GM11168 (cell line): Measurements from ENCODE around the gene FGF7.

Experiments
- in situ Hi-C: fragments of 300-500 bp; cut with MboI; formaldehyde crosslinking; loops from one replicate; pipeline ENCODE4 v1.12.0; 2022; ENCODE audit warnings: low sequenced_read_pairs; ENCODE audit not compliant: unreplicated experiment

FGF7 gene, protein sequence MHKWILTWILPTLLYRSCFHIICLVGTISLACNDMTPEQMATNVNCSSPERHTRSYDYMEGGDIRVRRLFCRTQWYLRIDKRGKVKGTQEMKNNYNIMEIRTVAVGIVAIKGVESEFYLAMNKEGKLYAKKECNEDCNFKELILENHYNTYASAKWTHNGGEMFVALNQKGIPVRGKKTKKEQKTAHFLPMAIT

DNA sequence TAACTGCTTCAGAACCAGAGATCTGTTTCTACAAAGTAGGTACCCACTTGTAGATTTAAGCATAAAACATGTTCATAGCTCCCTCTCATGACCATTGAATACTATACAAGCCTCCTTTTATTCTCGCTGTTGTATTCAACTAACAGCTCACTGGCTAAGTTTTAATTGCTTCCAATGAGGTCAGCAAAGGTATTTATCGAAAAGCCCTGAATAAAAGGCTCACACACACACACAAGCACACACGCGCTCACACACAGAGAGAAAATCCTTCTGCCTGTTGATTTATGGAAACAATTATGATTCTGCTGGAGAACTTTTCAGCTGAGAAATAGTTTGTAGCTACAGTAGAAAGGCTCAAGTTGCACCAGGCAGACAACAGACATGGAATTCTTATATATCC, at the start of gene FGF7:
Gene FGF7 (plus strand): TSS at position 222 of the 400 bp plus-strand sequence. CDS start 1,056 bp downstream, outside the sequence.
- in situ Hi-C loops, result loop anchor here (5.0 to 25.0 kb wide), 3 partner anchors 196 to 714 kb away; no protein-coding TSS in a partner anchor

DNA sequence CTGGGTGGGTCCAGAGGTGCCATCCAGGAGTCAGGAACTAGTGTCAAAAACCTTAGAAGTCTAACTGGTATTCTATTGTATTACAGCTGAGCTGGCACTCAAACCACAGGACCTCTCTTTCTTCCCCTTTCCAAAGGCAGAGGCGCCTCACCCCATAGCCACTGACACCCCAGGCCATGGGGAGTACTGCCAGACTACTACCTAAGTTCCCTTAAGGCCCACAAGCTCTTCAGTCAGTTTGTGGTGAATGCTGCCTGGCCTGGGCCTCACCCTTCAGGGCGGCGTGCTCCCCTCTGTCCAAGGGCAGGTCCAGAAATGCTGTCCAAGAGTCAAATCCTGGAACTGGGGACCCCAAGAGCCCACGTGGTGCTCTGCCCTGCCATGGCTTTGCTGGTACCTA, 43.0 kb upstream of the FGF7 start:
- in situ Hi-C loops, result no loop called here

DNA sequence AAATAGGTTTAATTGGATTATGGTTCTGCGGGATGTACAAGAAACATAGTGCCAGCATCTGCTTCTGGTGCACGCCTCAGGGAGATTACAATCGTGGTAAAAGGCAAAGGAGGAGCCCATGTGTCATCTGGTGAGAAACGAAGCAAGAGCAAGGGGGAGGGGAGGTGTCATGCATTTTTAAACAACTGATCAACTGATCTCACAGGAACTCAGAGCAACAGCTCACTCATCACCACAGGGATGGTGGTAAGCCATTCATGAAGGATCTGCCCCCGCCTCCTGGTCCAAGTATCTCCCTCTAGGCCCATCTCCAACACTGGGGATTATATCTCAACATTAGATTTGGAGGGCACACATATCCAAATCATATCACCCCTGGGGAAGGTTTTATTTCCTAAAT, 42.1 kb upstream of the FGF7 start:
- in situ Hi-C loops, result no loop called here

DNA sequence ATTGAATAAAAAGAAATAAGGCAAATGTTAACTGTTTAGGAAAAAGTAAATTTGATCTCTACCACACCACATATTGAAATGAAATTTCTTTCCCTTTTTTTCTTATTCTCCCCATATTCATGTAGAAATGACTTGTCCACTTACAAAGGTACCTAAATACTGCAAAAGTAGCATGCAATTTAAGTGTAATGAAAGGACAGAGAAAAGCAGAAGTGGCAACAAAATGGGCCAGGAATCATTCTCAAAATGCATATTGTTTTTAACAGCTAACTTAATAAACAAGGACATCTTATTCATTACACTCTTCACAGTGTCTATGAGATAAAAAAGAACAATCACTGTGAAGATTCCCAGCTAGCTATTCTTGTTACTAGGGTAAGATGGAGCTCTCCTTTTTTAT, 40.6 kb upstream of the FGF7 start:
- in situ Hi-C loops, result no loop called here

DNA sequence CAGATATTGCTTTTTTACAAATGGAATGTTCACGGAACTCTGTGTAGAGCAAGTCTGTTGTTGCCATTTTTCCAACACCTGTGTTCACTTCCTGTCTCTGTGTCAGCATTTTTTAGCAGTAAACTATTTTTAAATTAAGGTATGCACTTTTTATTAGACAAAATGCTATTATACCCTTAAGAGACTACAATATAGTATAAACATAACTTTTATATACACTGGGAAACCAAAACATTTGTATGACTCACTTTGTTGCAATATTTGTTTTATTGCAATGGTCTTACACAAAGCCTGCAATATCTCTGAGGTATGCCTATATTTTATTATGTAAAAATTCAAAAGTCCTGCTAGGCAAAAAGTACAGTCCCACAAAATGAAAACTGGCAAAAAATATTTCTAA, 39.8 kb upstream of the FGF7 start:
- in situ Hi-C loops, result no loop called here

- in situ Hi-C loops, result no loop called here
These were observed 35.6 kb upstream of the FGF7 start for GRCh38 chr15:49387471-49387870.

DNA sequence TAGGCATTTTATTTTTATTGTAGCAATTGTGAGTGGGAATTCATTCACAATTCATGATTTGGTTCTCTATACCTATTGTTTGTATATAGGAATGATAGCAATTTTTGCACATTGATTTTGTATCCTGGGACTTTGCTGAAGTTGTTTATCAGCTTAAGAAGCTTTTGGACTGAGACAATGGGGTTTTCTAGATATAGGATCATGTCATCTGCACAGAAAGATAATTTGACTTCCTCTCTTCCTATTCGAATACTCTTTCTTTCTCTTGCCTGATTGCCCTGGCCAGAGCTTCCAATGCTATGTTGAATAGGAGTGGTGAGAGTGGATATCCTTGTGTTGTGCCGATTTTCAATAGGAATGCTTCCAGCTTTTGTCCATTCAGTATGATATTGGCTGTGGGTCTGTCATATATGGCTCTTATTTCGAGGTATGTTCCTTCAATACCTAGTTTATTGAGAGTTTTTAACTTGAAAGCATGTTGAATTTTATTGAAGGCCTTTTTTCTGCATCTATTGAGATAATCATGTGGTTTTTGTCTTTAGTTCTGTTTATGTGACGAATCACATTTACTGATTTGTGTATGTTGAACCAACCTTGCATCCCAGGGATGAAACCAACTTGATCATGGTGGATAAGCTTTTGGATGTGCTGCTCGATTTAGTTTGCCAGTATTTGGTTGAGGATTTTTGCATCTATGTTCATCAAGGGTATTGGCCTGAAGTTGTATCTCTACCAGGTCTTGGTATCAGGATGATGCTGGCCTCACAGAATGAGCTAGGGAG, 20.3 kb upstream of the FGF7 start:
- in situ Hi-C loops, result loop anchor here (25.0 kb wide), 2 partner anchors 540 to 735 kb away; no protein-coding TSS in a partner anchor

- in situ Hi-C loops, result loop anchor here (25.0 kb wide), 2 partner anchors 544 to 731 kb away; no protein-coding TSS in a partner anchor
These were observed 16.5 kb upstream of the FGF7 start for GRCh38 chr15:49406352-49407118.

- in situ Hi-C loops, result loop anchor here (25.0 kb wide), 2 partner anchors 548 to 727 kb away; no protein-coding TSS in a partner anchor
These were observed 12.4 kb upstream of the FGF7 start for GRCh38 chr15:49410641-49411040.

DNA sequence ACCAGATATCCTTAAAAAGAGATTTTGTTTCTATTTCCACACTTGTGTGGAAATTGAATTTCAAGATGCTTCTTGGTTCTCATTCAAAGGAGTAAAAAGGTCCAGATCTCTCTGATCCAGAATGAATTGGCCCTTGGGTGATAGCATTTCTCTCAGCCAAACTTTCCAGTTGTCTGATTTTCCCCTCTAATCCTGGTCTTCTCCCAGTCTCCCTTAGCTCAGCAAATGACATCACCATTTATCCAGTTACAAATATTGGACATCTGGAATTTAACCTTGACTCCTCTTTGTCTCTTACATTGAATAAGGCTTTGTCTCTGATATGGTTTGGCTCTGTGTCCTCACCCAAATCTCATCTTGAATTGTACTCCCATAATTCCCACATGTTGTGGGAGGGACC, 10.2 kb upstream of the FGF7 start:
- in situ Hi-C loops, result loop anchor here (25.0 kb wide), 2 partner anchors 550 to 725 kb away; no protein-coding TSS in a partner anchor

GRCh38 chr15:49415149-49415548, 7.9 kb upstream of the FGF7 start:
- in situ Hi-C loops, result loop anchor here (25.0 kb wide), 2 partner anchors 553 to 722 kb away; no protein-coding TSS in a partner anchor

DNA sequence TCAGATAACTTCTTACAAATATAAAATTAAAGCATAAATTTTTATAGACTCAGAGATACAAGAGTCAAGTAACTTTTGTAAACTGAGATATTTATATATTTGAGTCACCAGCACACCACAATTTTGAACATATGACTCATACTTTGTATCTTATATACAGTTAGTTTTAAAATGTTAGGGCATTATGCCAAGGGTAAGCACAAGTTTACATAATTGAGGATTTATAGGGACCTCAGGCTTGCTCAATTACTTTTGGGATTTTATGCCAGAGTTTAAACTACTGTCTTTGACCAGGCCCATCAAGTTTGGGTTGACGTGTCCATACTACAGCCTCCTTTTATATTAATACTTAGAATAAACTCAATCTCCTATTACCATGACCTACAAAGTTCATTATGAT, 7.4 kb upstream of the FGF7 start:
- in situ Hi-C loops, result loop anchor here (25.0 kb wide), 2 partner anchors 553 to 722 kb away; no protein-coding TSS in a partner anchor

DNA sequence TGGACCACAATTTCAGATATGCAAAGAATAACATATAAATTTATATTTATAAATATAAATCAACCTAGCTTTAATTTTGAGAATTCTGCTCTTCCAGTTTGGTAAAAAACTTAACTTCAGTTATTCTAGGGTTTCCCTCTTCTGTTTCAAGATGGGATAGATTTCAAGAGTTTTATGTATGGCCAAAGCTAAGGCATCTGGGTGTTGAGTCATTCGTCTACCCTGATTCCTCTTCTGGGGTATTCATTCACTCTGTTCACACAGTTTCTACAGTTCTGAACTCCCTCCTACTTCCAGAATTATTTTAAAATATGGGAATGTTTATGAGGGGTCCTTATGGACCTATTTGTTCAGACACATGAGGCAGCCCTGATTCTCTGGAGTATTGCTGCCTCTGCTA, 4.2 kb upstream of the FGF7 start:
- in situ Hi-C loops, result loop anchor here (25.0 kb wide), 2 partner anchors 557 to 718 kb away; no protein-coding TSS in a partner anchor

GRCh38 chr15:49421991-49422390, 1.1 kb upstream of the FGF7 start:
- in situ Hi-C loops, result loop anchor here (5.0 to 25.0 kb wide), 3 partner anchors 195 to 715 kb away; no protein-coding TSS in a partner anchor

DNA sequence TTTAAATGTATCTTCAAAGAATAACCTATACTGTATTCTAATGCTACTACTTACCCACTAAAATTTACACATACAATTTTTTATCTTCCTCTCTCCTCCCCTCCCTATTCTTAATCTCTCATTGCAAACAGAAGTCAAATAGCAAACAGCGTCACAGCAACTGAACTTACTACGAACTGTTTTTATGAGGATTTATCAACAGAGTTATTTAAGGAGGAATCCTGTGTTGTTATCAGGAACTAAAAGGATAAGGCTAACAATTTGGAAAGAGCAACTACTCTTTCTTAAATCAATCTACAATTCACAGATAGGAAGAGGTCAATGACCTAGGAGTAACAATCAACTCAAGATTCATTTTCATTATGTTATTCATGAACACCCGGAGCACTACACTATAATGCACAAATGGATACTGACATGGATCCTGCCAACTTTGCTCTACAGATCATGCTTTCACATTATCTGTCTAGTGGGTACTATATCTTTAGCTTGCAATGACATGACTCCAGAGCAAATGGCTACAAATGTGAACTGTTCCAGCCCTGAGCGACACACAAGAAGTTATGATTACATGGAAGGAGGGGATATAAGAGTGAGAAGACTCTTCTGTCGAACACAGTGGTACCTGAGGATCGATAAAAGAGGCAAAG, 984 bp downstream of the FGF7 start:
- in situ Hi-C loops, result loop anchor here (5.0 to 25.0 kb wide), 3 partner anchors 197 to 713 kb away; no protein-coding TSS in a partner anchor

DNA sequence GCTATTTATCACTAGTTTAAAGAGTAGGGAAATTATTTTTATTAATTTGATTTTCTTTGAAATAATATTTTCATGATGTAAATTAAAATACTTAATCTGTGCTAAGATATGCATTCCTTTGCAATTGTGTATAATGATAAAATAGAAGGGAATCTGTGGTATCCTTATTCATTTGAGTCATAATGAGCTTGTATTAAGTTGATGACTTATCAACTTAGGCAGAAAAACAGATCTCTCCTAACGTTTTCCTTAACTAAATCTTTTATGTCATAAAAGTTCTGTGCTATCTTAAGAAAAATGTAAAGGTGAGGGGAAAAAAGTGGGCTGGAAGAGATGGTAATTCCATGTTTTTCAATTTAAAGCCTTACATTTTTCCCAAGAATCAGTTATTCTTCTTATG, 1.9 kb downstream of the FGF7 start:
- in situ Hi-C loops, result loop anchor here (5.0 to 25.0 kb wide), 3 partner anchors 198 to 712 kb away; no protein-coding TSS in a partner anchor

GRCh38 chr15:49427372-49427771, 4.3 kb downstream of the FGF7 start:
- in situ Hi-C loops, result no loop called here

DNA sequence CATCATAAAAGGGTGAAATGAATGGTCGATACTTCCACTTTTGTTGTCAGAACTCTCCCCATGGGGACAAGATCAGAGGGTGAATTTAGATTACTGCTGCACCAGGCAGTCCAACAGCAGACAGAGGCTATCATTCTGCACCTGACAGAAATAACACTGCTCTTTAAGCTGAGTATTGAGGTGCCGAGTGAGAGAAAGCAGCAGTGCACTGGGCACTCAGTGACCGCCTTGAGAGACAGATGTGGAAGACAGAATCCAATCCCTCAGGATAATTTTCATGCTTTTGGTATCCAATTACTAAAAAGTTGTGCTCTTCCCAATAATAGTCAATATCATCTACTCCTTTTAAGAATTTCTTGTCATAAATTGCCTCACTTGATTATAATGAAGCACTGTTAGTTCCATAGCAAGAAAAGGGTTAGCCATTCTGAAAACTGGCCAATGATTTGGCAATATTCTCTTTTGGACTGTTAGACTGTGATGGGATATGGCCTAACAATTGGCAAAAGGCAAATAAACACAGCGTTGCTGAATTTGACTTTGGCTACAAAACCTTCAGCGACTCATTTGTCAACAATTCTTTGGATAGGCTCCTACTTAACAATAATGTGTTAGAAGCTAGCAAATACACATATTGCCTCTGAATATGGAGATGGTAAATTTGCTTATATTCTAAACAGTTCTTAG, 5.5 kb downstream of the FGF7 start:
- in situ Hi-C loops, result no loop called here

DNA sequence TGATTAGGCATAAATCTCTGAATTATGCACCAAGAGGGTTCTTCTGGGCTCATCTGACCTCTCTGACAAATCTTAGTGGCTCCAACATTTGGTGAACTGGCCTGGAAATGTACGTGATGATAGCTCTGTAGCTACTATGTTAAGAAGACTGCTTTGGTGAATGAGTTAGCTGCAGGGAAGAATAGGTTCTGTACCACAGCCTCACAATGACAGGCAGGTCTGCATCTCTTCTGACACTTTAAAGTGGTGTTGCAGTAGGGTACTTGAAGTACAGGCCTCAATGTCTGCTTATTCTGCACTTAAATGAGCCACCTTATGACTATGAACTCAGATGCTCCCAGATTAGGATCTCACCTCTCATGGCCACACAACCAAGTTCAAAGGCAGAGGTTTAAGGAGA, 7.0 kb downstream of the FGF7 start:
- in situ Hi-C loops, result no loop called here
